AG10803 (cell line): Measurements from ENCODE around the gene CD63.

ENCODE experiments used
- DNase-seq: peaks from one replicate; pipeline ENCODE4 v3.0.0; 2010; ENCODE audit warnings: low read depth
- H3K4me3 ChIP-seq: 2 replicates; pipeline ENCODE4 v1.5.1; 2011; ENCODE audit warnings: mild to moderate bottlenecking, low read length, control low read depth
- CTCF ChIP-seq: conservative IDR thresholded peaks from 2 replicates; pipeline ENCODE4 v1.5.1; 2011; ENCODE audit warnings: mild to moderate bottlenecking, low read length, control low read depth, inconsistent platforms

Gene CD63

GRCh38 chr12:55675666-55676065 is 53.1 kb downstream of the CD63 start:
- no peak for TF ChIP-seq CTCF
- H3K4me3 ChIP-seq = no peak overlapping the region
- DNase-seq = no peak
